A549 (cell line): ENCODE results near the gene MPRIP. TPM values are rescaled to one million over a fixed set of nuclear protein-coding genes. Genes with fewer than 3 reads are reported as not detected.

Experiments
- ATAC-seq, 2 experiments: fragments of 200-7000 bp in 1 of 2; fragments of >200 bp in 1 of 2; cut with Nextera tagmentation in 1 of 2; cut with Tn5 transposase in 1 of 2; 3 replicates each; pipeline versions ENCODE4 v1.8.0 to v1.9.1; 2018 to 2020; ENCODE audit warnings: mild to moderate bottlenecking in 1 of 2, moderate library complexity in 1 of 2
- CTCF ChIA-PET: fragments of 300-600 bp; sonication (Branson Sonifier 250); formaldehyde crosslinking; extraction: SDS; loops from one replicate; lab custom pipeline; 2021; ENCODE audit warnings: antibody characterized with exemption, inconsistent platforms; lab: Yijun Ruan, JAX
- POLR2A ChIA-PET: fragments of 350-600 bp; formaldehyde crosslinking; extraction: SDS; loops from one replicate; lab custom pipeline; 2021; ENCODE audit warnings: antibody characterized with exemption, inconsistent platforms; lab: Yijun Ruan, JAX
- DNase-seq, 2 experiments: peaks; one replicate each; pipeline versions ENCODE4 v3.0.0 to v3.0.0-alpha.2; 2011 to 2016; ENCODE audit warnings: low read depth in 1 of 2, low spot score in 1 of 2
- FAIRE-seq: peaks from 2 replicates; lab custom pipeline; 2011; peaks lifted over from hg19 to GRCh38; lab: Jason Lieb, UNC
- H3K27ac ChIP-seq, 2 experiments: fragments of >200 bp; sonication (Bioruptor Twin); formaldehyde crosslinking; 3 replicates each; pipeline ENCODE4 v1.5.1; 2016 to 2017
- H3K4me1 ChIP-seq: fragments of >200 bp; sonication (Bioruptor Twin); formaldehyde crosslinking; 3 replicates; pipeline ENCODE4 v1.6.1; 2016
- H3K4me2 ChIP-seq: fragments of >200 bp; sonication (Bioruptor Twin); formaldehyde crosslinking; 3 replicates; pipeline ENCODE4 v1.6.1; 2016
- H3K4me3 ChIP-seq: fragments of >200 bp; sonication (Bioruptor Twin); formaldehyde crosslinking; 3 replicates; pipeline ENCODE4 v1.5.1; 2016
- H3K9me3 ChIP-seq: fragments of >200 bp; sonication (Bioruptor Twin); formaldehyde crosslinking; 3 replicates; pipeline ENCODE4 v1.6.1; 2016
- ATOH8 ChIP-seq: fragments of 250-450 bp; sonication (Bioruptor Pico); IDR thresholded peaks from 2 replicates; pipeline ENCODE4 v1.5.0; 2020; ENCODE audit warnings: low read depth, mild to moderate bottlenecking, moderate library complexity
- CBX2 ChIP-seq: fragments of 200-600 bp; sonication (generic); IDR thresholded peaks from 2 replicates; pipeline ENCODE4 v1.6.1; 2016; ENCODE audit warnings: low read depth, mild to moderate bottlenecking, borderline replicate concordance
- CEBPB ChIP-seq, 2 experiments: fragments of >200 bp in 1 of 2; sonication (Bioruptor Twin) in 1 of 2; formaldehyde crosslinking in 1 of 2; IDR thresholded peaks; 2 replicates each; pipeline ENCODE4 v1.6.1; 2012 to 2016
- CHD2 ChIP-seq: fragments of 150-350 bp; IDR thresholded peaks from 2 replicates; pipeline ENCODE4 v1.6.1; 2014; ENCODE audit warnings: low read length; ENCODE audit not compliant: partially characterized antibody
- E2F6 ChIP-seq: IDR thresholded peaks from 2 replicates; pipeline ENCODE4 v1.6.1; 2012; ENCODE audit warnings: low read depth, borderline replicate concordance
- EP300 ChIP-seq, 2 experiments: fragments of >200 bp; sonication (Bioruptor Twin); formaldehyde crosslinking; IDR thresholded peaks; 2 replicates in 1 of 2; 3 replicates in 1 of 2; pipeline ENCODE4 v1.6.1; 2016 to 2017
- FOSB ChIP-seq: fragments of 250-450 bp; sonication (Bioruptor Pico); IDR thresholded peaks from 2 replicates; pipeline ENCODE4 v1.5.0; 2020; ENCODE audit warnings: mild to moderate bottlenecking, moderate library complexity
- FOSL2 ChIP-seq, 2 experiments: fragments of 450-650 bp in 1 of 2; fragments of >200 bp in 1 of 2; sonication (Bioruptor Twin) in 1 of 2; formaldehyde crosslinking; IDR thresholded peaks; 2 replicates each; pipeline versions ENCODE4 v1.5.0 to v1.6.1; 2016 to 2020; ENCODE audit warnings: mild to moderate bottlenecking in 1 of 2, moderate library complexity in 1 of 2
- FOXS1 ChIP-seq: fragments of 250-450 bp; sonication (Bioruptor Pico); IDR thresholded peaks from 2 replicates; pipeline ENCODE4 v1.5.0; 2020; ENCODE audit warnings: mild to moderate bottlenecking, moderate library complexity
- HDAC2 ChIP-seq: fragments of 200-600 bp; sonication (generic); IDR thresholded peaks from 2 replicates; pipeline ENCODE4 v1.6.1; 2016
- HOXB5 ChIP-seq: fragments of 250-450 bp; sonication (Bioruptor Pico); IDR thresholded peaks from 2 replicates; pipeline ENCODE4 v1.5.0; 2020; ENCODE audit warnings: mild to moderate bottlenecking, moderate library complexity
- JUN ChIP-seq, 2 experiments: fragments of >200 bp; sonication (Bioruptor Twin); formaldehyde crosslinking; IDR thresholded peaks; 2 replicates in 1 of 2; 3 replicates in 1 of 2; pipeline ENCODE4 v1.6.1; 2016 to 2017
- MAFK ChIP-seq: fragments of 450-650 bp; IDR thresholded peaks from 2 replicates; pipeline ENCODE4 v1.6.1; 2014; ENCODE audit not compliant: partially characterized antibody
- POLR2A ChIP-seq: IDR thresholded peaks from 2 replicates; pipeline ENCODE4 v1.6.1; 2012; ENCODE audit warnings: mild to moderate bottlenecking, low read length
- RAD21 ChIP-seq, 2 experiments: fragments of >200 bp in 1 of 2; sonication (Bioruptor Twin) in 1 of 2; formaldehyde crosslinking in 1 of 2; IDR thresholded peaks in 1 of 2; conservative IDR thresholded peaks in 1 of 2; 2 replicates in 1 of 2; 3 replicates in 1 of 2; pipeline ENCODE4 v1.6.1; 2012 to 2018; ENCODE audit warnings: inconsistent platforms in 1 of 2
- RCOR1 ChIP-seq: fragments of 150-350 bp; IDR thresholded peaks from 2 replicates; pipeline ENCODE4 v1.6.1; 2014; ENCODE audit warnings: antibody characterized with exemption, low read length, low read depth
- WGBS: methylation state at CpG from one replicate; pipeline ENCODE4 v1.1.6; 2017; ENCODE audit errors: missing lambda C conversion rate; 5-methylcytosine and 5-hydroxymethylcytosine counted together
- polyA plus RNA-seq, 4 experiments: library from polyadenylated mRNA; depleted of rRNA in 3 of 4; stranded (reverse); fragments of >200 nt; fragmentation: RNase III in 1 of 4; extraction: RNeasy Plus Mini Kit Qiagen cat#74134 plus additional on column Dnase treatment in 1 of 4; gene quantifications; 2 replicates in 3 of 4; 3 replicates in 1 of 4; pipeline ENCODE4 v1.2.3, GENCODE V29; 2011 to 2017
- TF ChIP-seq, protein P1 (sequence below): fragments of >200 bp; sonication (Bioruptor Twin); formaldehyde crosslinking; IDR thresholded peaks from 3 replicates; pipeline ENCODE4 v1.6.1; 2016

MPRIP gene
- polyA plus RNA-seq, 2 of the 4 experiments (the other 2 are of a cell fraction), result 147 to 228 TPM

DNA sequence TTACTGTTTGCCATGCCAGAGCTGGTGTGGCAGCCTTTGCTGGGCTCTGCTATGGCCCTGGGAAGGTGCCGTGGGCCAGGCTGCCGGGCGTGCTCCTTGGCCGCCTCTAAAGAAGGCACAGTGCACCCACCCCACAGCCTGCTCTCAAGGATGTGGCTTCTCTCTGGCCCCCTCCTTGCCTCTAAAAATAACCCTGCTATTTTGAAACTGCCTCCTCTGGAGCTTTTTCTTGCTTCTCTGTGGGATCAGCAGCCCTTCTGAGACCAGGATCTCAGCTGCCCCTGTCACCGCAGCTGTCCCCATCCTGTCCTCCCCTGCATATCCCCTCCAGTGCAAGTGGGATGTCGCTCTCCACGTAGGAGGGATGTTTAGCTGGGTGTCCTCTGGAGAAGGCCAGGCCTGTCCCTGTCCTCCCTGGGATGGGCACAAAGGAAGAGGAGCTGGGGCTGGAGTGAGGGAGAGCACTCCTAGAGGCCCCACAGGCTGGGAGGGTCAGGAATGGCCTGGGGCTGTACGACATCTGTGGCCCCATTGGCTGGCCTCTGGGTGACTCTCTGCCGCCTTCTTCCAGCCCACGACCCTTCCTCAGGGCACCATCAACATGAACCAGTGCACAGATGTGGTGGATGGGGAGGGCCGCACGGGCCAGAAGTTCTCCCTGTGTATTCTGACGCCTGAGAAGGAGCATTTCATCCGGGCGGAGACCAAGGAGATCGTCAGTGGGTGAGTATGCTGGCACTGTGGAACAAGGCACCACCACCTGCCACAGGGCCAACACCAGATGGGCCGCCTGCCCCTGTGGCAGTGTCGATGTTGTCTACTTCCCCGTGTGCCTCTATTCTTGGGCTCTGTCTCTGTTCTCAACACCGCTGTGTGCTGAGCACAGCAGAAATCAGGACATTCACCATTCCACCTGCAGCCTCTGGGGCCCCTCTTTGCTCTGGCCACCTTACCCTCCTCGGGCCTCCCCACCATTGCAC, 84.2 kb downstream of the MPRIP start:
- H3K27ac ChIP-seq, result peak overlapping the region in 1 of 2 experiments; percentile 37; a peak in 3 of 6 replicates
- no peak for FAIRE-seq
- H3K4me3 ChIP-seq, result no peak overlapping the region
- POLR2A ChIA-PET, result no interaction called here
- DNase-seq, result no peak
- H3K9me3 ChIP-seq, result no peaks in the 10 kb centered on the region
- peak in 1 of 2 experiments; percentile 8; a peak in 1 of 6 replicates for ATAC-seq
- TF ChIP-seq HOXB5 (CRISPR knock-in tag) (no peak), FOSB (CRISPR knock-in tag) (no peak), MAFK (peak; percentile 70)
- peaks cover 21% of the 10 kb centered on the region; the same call in 1 of the 3 replicates for H3K4me1 ChIP-seq
- CTCF ChIA-PET, result interaction anchor here (0.9 to 2.0 kb wide), 4 partner anchors 11 to 129 kb away, joined by 3 to 17 read pairs (median 4); no protein-coding TSS in a partner anchor
- no peak overlapping the region for H3K4me2 ChIP-seq
- 87% methylated on average over 18 of the region's 21 CpGs for WGBS

- no peak overlapping the region for H3K4me3 ChIP-seq
- TF ChIP-seq HDAC2, result no peak
- TF ChIP-seq FOSL2 (IDR thresholded peaks at IDR 0.05), result no peak
- no peak for TF ChIP-seq FOSL2 (CRISPR knock-in tag; IDR thresholded peaks at IDR 0.05)
- TF ChIP-seq CBX2, result no peak
- no peak for TF ChIP-seq POLR2A
- TF ChIP-seq E2F6, result no peak
- TF ChIP-seq RAD21 (conservative IDR thresholded peaks at IDR 0.05 in 1 of 2, IDR thresholded peaks at IDR 0.05 in 1 of 2), result no peak
- TF ChIP-seq FOSB (CRISPR knock-in tag), result no peak
- no peak for TF ChIP-seq FOXS1
- TF ChIP-seq CHD2, result no peak
- TF ChIP-seq, protein P1, sequence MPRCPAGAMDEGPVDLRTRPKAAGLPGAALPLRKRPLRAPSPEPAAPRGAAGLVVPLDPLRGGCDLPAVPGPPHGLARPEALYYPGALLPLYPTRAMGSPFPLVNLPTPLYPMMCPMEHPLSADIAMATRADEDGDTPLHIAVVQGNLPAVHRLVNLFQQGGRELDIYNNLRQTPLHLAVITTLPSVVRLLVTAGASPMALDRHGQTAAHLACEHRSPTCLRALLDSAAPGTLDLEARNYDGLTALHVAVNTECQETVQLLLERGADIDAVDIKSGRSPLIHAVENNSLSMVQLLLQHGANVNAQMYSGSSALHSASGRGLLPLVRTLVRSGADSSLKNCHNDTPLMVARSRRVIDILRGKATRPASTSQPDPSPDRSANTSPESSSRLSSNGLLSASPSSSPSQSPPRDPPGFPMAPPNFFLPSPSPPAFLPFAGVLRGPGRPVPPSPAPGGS, result no peak
- TF ChIP-seq HOXB5 (CRISPR knock-in tag), result no peak
- peaks cover 21% of the 10 kb centered on the region; the same call in 1 of the 3 replicates for H3K4me1 ChIP-seq
- FAIRE-seq (no peak), DNase-seq (no peak), ATAC-seq (no peak; a peak in 1 of 6 replicates)
- POLR2A ChIA-PET, result no interaction called here
- H3K4me2 ChIP-seq, result no peak overlapping the region
- peak overlapping the region in 1 of 2 experiments; percentile 37; a peak in 3 of 6 replicates for H3K27ac ChIP-seq
- WGBS, result 94% methylated on average over 5 of the region's 6 CpGs
- H3K9me3 ChIP-seq, result no peaks in the 10 kb centered on the region
- CTCF ChIA-PET, result interaction anchor here (1.7 to 7.2 kb wide), 3 partner anchors 16 to 96 kb away, joined by 3 to 62 read pairs (median 6); no protein-coding TSS in a partner anchor
Observed at GRCh38 chr17:17127156-17127555, 84.9 kb downstream of the MPRIP start.

- POLR2A ChIA-PET, result no interaction called here
- WGBS, result 89% methylated on average over 10 of the region's 11 CpGs
- ATAC-seq, result no peak; a peak in 1 of 6 replicates
- CTCF ChIA-PET, result interaction anchor here (1.0 to 7.2 kb wide), 4 partner anchors 14 to 96 kb away, joined by 3 to 62 read pairs (median 4); no protein-coding TSS in a partner anchor
- no peak for DNase-seq
- FAIRE-seq, result no peak
- H3K27ac ChIP-seq, result peak overlapping the region in 1 of 2 experiments; percentile 37; a peak in 3 of 6 replicates
- no peak overlapping the region for H3K4me2 ChIP-seq
- H3K4me3 ChIP-seq, result no peak overlapping the region
- TF ChIP-seq ATOH8 (CRISPR knock-in tag), result no peak
- no peak for TF ChIP-seq RCOR1
- TF ChIP-seq JUN (IDR thresholded peaks at IDR 0.05), result no peak
- TF ChIP-seq CEBPB (IDR thresholded peaks at IDR 0.05), result no peak
- no peak for TF ChIP-seq EP300 (IDR thresholded peaks at IDR 0.05)
- H3K4me1 ChIP-seq, result peaks cover 19% of the 10 kb centered on the region; the same call in 1 of the 3 replicates
- H3K9me3 ChIP-seq, result no peaks in the 10 kb centered on the region
Observed at GRCh38 chr17:17127730-17128291, 85.6 kb downstream of the MPRIP start.
